Frontal cortex (tissue), 4 donors: ENCODE results near the gene NUP62. TPM values are rescaled to one million over a fixed set of nuclear protein-coding genes. Genes with fewer than 3 reads are reported as not detected.
"Not testable (repeated sequence)": the region's sequence is repeated elsewhere in the genome, so short reads cannot be mapped to it uniquely, and the experiment has no call there.

Experiments
- DNase-seq, 2 donors: peaks; one replicate each; pipeline ENCODE4 v3.0.0; 2012; ENCODE audit warnings: low spot score in 2 of 2
- FAIRE-seq: peaks from 2 replicates; lab custom pipeline; 2012; peaks lifted over from hg19 to GRCh38; lab: Jason Lieb, UNC
- total RNA-seq: library from RNA; depleted of rRNA; stranded (reverse); fragments of >200 nt; gene quantifications from one replicate; pipeline ENCODE4 v1.2.3, GENCODE V29; 2014
- donor health status: control.
- donor health status: control.
- donor health status: control.

The NUP62 gene
- total RNA-seq, 1 donor from 2014 or later: 22.0 TPM

GRCh38 chr19:49929611-49930482 is 543 bp upstream of the NUP62 start:
- DNase-seq (peak; percentile 95 to 98), FAIRE-seq (no peak)

- DNase-seq: no peak
- no peak for FAIRE-seq
Observed at GRCh38 chr19:49927526-49928264, 1.6 kb downstream of the NUP62 start.

GRCh38 chr19:49926515-49926914 is 2.8 kb downstream of the NUP62 start:
- FAIRE-seq: no peak
- DNase-seq: no peak

- DNase-seq (no peak), FAIRE-seq (no peak)
Observed at GRCh38 chr19:49925486-49925885, 3.8 kb downstream of the NUP62 start.

DNA sequence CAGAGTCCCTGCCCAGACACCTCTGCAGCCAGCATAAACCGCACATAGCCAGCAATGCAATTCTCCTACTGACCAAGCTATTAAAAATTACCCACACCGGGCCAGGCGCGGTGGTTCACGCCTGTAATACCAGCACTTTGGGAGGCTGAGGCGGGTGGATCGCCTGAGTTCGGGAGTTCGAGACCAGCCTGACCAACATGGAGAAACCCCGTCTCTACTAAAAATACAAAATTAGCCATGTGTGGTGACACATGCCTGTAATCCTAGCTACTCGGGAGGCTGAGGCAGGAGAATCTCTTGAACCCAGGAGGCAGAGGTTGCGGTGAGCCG is 4.5 kb downstream of the NUP62 start:
- not testable (repeated sequence) for FAIRE-seq, DNase-seq

- FAIRE-seq (no peak), DNase-seq (no peak)
Observed at GRCh38 chr19:49924004-49924880, 5.1 kb downstream of the NUP62 start.

DNA sequence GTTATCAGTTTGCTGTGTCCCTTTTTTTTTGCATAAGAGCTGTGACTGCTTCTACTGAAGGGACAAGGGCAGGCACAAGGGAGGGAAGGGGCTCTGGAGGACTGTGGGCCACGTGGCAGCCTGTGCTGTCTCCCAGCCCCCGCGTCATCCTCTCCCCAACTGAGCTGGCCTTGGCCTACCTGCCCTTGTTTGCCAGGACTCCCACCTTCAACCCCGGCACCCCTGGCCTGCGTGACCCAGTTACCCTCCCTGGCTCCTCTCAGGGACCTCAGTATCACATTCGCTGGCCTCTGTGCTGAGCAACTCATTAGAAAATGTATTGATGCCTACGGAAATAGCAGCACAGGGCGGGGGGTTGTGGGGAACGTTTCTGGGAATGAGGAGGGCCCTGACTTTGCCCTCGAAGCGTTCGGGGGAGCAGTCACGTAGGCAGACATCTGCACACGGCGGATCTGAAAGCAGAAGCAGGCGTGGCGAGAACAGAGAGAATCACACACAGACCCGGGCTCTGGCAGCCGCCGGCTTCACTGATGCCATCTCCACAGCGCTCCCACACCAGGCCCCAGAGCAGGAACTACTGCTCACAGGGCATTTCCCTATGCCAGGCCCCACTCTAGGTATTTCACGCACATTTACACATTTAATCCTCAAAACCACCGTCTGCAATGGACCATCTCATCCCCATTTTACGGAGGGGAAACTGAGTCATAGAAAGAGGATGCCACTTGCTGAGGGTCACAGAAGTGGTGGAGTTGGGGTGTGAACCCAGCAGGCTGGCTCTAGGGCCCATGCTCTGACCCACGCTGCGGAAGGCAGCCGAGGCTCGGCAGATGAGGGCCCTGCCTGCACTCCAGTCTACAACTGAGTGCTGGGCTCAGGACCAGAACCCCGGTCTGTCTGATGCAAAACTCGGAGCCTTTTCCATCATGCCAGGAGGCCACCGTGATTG is 6.0 kb downstream of the NUP62 start:
- FAIRE-seq: no peak

GRCh38 chr19:49921871-49922795 is 7.2 kb downstream of the NUP62 start:
- FAIRE-seq: no peak
- DNase-seq: no peak

More for the DNA sequence above, 6.0 kb downstream of the NUP62 start:
- DNase-seq: no peak

GRCh38 chr19:49920624-49921363 is 8.5 kb downstream of the NUP62 start:
- FAIRE-seq: no peak
- DNase-seq: no peak

DNA sequence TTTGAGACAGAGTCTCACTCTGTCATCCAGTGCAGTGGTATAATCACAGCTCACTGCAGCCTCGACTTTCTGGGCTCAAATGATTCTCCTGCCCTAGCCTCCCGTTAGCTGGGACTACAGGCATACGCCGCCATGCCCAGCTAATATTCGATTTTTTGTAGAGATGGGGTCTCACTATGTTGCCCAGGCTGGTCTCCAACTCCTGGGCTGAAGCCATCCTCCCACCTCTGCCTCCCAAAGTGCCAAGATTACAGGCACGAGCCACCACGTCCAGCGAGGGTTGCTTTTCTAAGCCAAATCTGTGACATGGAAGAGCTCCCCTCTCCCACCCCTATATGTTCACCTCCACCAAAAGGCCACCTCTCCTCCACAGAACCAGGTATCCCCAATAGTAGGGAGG is 11.2 kb downstream of the NUP62 start:
- DNase-seq (no peak), FAIRE-seq (no peak)

DNA sequence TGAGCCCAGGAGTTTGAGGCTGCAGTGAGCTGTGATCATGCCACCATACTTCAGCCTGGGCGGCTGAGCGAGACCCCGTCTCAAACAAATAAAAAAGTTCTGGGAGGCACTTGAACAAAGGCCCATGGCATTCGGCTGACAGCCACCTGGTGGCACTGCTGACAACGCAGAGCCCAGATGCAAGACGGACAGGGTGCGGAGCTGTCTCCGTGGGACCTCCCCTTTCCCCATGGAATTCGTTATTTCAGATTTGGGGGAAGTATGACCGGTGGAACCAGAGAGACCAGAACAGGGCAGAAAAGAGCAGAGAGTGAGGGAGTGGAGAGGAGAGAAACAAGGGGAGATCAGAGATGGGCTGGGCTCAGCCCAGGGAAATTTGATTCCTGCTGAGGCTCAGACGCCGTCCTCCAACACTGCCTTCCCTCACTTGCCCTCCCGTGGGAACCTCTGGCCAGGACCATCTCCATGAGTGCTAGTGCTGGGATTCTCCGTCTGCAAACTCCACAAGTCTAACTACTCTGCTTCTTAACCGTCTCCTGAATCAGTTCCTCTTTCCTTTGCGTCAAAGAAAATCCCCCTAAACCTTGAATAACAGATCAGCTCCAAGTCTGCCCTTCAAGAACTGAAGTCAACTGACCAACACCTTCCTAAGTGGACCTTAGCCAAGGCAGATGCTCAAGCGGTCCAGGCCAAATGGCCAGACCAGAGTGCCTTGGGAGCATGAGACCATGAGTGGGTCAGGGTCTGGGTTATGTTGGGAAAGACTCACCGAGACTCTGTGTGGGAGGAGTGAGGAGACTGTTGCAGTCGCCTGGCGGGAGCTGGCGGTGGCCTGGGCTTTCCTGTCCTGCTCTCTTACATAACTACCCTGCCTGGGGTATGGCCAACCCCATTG is 12.2 kb downstream of the NUP62 start:
- FAIRE-seq (no peak), DNase-seq (no peak)

- no peak for DNase-seq
- FAIRE-seq: no peak
Observed at GRCh38 chr19:49915271-49915670, 14.0 kb downstream of the NUP62 start.

DNA sequence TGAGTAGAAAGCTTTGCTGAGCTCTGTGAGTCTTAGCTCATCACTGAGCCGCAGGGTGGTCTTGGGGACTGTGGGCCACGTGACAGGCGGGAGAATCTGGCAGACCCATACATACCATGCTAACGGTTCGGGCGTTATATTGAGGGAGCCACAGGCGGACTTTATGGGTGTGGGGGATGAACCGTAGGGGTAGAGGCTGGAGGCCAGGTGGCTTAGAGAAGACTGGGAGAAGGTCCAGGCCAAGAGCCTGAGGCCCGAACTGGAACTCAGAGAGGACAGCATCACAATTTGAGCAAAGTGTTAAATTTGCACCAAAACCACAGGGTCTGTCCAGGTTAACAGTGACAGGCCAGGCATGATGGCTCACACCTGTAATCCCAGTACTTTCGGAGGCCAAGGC is 15.6 kb downstream of the NUP62 start:
- FAIRE-seq: no peak

GRCh38 chr19:49912965-49913685 is 16.2 kb downstream of the NUP62 start:
- no peak for FAIRE-seq
- no peak for DNase-seq

More for the DNA sequence above, 15.6 kb downstream of the NUP62 start:
- DNase-seq: no peak

DNA sequence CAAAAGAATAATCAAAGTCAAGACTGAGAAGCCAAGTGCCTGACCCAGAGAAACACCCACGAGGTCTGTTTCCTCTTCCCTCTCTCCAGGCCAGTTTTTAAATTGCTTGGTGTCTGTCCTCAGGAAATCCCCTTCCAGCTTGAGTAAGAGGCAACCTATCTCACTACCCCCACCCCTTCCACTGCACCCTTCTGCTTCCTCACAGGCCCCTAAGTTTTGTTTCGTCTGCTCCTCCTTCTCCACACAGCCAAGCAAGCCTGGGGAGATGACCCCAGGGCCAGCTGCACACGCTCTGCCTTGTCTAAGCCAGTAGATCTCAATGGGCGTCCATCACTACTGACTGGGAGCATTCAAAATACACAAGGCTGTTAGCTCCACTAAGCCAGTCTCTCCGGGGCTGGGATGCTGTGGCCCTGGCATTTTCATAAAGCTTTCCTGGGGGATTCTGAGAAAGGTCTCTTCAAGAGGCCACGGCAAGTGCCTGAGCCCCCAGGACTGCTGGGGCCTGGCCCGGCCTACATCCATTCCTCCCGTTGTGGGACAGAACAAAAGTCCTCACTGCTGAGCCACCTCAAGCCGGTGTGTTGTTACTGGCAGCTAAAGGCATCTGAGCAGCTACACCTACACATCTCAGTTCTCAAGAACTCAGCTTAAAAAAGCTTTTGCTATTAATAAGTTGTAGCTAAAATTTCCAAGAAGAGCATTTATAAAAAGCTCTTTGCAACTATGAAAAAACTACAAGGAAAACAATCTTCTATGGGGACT is 17.7 kb downstream of the NUP62 start:
- FAIRE-seq: no peak
- DNase-seq: no peak
